Upper lobe of right lung (tissue), 1 donor: ENCODE data around the gene DHRS7B. TPM values are rescaled to one million over a fixed set of nuclear protein-coding genes. Genes with fewer than 3 reads are reported as not detected.
"Not testable (repeated sequence)": the region's sequence is repeated elsewhere in the genome, so short reads cannot be mapped to it uniquely, and the experiment has no call there.

Experiments used
- ATAC-seq: fragments of 200-7000 bp; cut with Tn5 transposase; one replicate; pipeline ENCODE4 v1.9.1; 2020; ENCODE audit warnings: mild to moderate bottlenecking, moderate library complexity
- DNase-seq: peaks from one replicate; pipeline ENCODE4 v3.0.0-alpha.2; 2020
- H3K27ac ChIP-seq: fragments of 200-600 bp; one replicate; pipeline ENCODE4 v1.8.0; 2022
- H3K27me3 ChIP-seq: fragments of 200-600 bp; one replicate; pipeline ENCODE4 v1.8.0; 2022; ENCODE audit warnings: mild to moderate bottlenecking
- H3K36me3 ChIP-seq: fragments of 200-600 bp; one replicate; pipeline ENCODE4 v1.8.0; 2022
- H3K4me1 ChIP-seq: fragments of 200-600 bp; one replicate; pipeline ENCODE4 v1.8.0; 2022
- H3K4me3 ChIP-seq: fragments of 200-600 bp; one replicate; pipeline ENCODE4 v1.8.0; 2022; ENCODE audit warnings: mild to moderate bottlenecking
- H3K9me3 ChIP-seq: fragments of 200-600 bp; one replicate; pipeline ENCODE4 v1.8.0; 2022
- CTCF ChIP-seq: fragments of 200-600 bp; IDR thresholded peaks from one replicate; pipeline ENCODE4 v1.8.0; 2022; ENCODE audit warnings: antibody characterized with exemption
- intact Hi-C: fragments of 100-400 bp; cut with DNase I; formaldehyde crosslinking; loops from one replicate; pipeline ENCODE4 v1.11.0; 2022
- total RNA-seq: library from RNA; stranded (reverse); fragmentation: NEBNext Ultra II Directional; extraction: Animal tissue kit (Norgen Biotek cat#: 25700); gene quantifications from one replicate; pipeline ENCODE4 v1.2.1, GENCODE V29; 2021
- donor health status: DM: no; HTN: yes; CAD: no; lungs with severe emphysema.

Gene DHRS7B
- total RNA-seq, 1 donor from 2014 or later: 24.7 TPM

GRCh38 chr17:21113716-21114115, 13.0 kb upstream of the DHRS7B start:
- no peaks in the 10 kb centered on the region for H3K27me3 ChIP-seq
- intact Hi-C loops: no loop called here
- H3K4me1 ChIP-seq: no peaks in the 10 kb centered on the region
- no peak for DNase-seq
- peak; percentile 38 for ATAC-seq
- no peaks in the 10 kb centered on the region for H3K9me3 ChIP-seq
- TF ChIP-seq CTCF: no peak
- no peak overlapping the region for H3K4me3 ChIP-seq
- no peaks in the 10 kb centered on the region for H3K36me3 ChIP-seq
- no peak overlapping the region for H3K27ac ChIP-seq

GRCh38 chr17:21114791-21115190, 12.0 kb upstream of the DHRS7B start:
- ATAC-seq, H3K27me3 ChIP-seq, H3K4me3 ChIP-seq, H3K27ac ChIP-seq, intact Hi-C loops, H3K9me3 ChIP-seq, DNase-seq, H3K4me1 ChIP-seq, H3K36me3 ChIP-seq: not testable (repeated sequence)

- Histone ChIP-seq H3K9me3 (no peaks in the 10 kb centered on the region), H3K36me3 (no peaks in the 10 kb centered on the region), H3K27me3 (no peaks in the 10 kb centered on the region), H3K27ac (peak overlapping the region; percentile 36), H3K4me3 (peak overlapping the region; percentile 10), H3K4me1 (peaks cover 4% of the 10 kb centered on the region)
- DNase-seq (peak; percentile 69), ATAC-seq (peak; percentile 93)
- intact Hi-C loops: no loop called here
- TF ChIP-seq CTCF: peak; percentile 81
These were observed 7.4 kb upstream of the DHRS7B start for GRCh38 chr17:21119247-21119918.

GRCh38 chr17:21119919-21120249, 6.9 kb upstream of the DHRS7B start:
- H3K27ac ChIP-seq: no peak overlapping the region
- DNase-seq (no peak), ATAC-seq (no peak)
- H3K4me3 ChIP-seq: peak overlapping the region; percentile 10
- no peaks in the 10 kb centered on the region for H3K27me3 ChIP-seq
- H3K36me3 ChIP-seq: no peaks in the 10 kb centered on the region
- TF ChIP-seq CTCF: no peak
- H3K9me3 ChIP-seq: no peaks in the 10 kb centered on the region
- H3K4me1 ChIP-seq: peaks cover 4% of the 10 kb centered on the region
- intact Hi-C loops: loop anchor here (10.0 kb wide), 1 partner anchor 155 kb away; no protein-coding TSS in a partner anchor

- no peak for TF ChIP-seq CTCF
- ATAC-seq (no peak), DNase-seq (no peak)
- intact Hi-C loops: loop anchor here (10.0 kb wide), 1 partner anchor 151 kb away; no protein-coding TSS in a partner anchor
- no peak overlapping the region for H3K4me3 ChIP-seq
- no peak overlapping the region for H3K27ac ChIP-seq
- no peaks in the 10 kb centered on the region for H3K27me3 ChIP-seq
- peaks cover 25% of the 10 kb centered on the region for H3K4me1 ChIP-seq
- no peaks in the 10 kb centered on the region for H3K9me3 ChIP-seq
- H3K36me3 ChIP-seq: no peaks in the 10 kb centered on the region
These were observed 2.7 kb upstream of the DHRS7B start for GRCh38 chr17:21124086-21124485.

GRCh38 chr17:21124517-21124916, 2.2 kb upstream of the DHRS7B start:
- not testable (repeated sequence) for H3K36me3 ChIP-seq, H3K4me3 ChIP-seq, DNase-seq, ATAC-seq, H3K27ac ChIP-seq, H3K27me3 ChIP-seq, H3K9me3 ChIP-seq
- intact Hi-C loops: loop anchor here (10.0 kb wide), 1 partner anchor 150 kb away; no protein-coding TSS in a partner anchor
- peaks cover 25% of the 10 kb centered on the region for H3K4me1 ChIP-seq
